Muscle layer of colon (tissue), 2 donors: ENCODE data around the gene CUTA.
"Not testable (repeated sequence)": the region's sequence is repeated elsewhere in the genome, so short reads cannot be mapped to it uniquely, and the experiment has no call there.

Source experiments
- H3K27ac ChIP-seq: one replicate; pipeline ENCODE4 v1.7.0; 2013; ENCODE audit warnings: low read depth, mild to moderate bottlenecking, low read length, moderate library complexity
- H3K27me3 ChIP-seq, 2 donors: one replicate each; pipeline ENCODE4 v1.7.0; 2013; ENCODE audit warnings: low read length in 2 of 2, mild to moderate bottlenecking in 2 of 2; ENCODE audit not compliant: insufficient read depth in 2 of 2, control insufficient read depth in 1 of 2
- H3K36me3 ChIP-seq: one replicate; pipeline ENCODE4 v1.7.0; 2013; ENCODE audit warnings: mild to moderate bottlenecking, low read length; ENCODE audit not compliant: insufficient read depth
- H3K4me1 ChIP-seq: one replicate; pipeline ENCODE4 v1.7.0; 2013; ENCODE audit warnings: mild to moderate bottlenecking, low read length; ENCODE audit not compliant: insufficient read depth
- H3K4me3 ChIP-seq, 2 donors: one replicate each; pipeline ENCODE4 v1.7.0; 2013; ENCODE audit warnings: low read length in 2 of 2, low read depth in 1 of 2, mild to moderate bottlenecking in 1 of 2, moderate library complexity in 1 of 2
- H3K9ac ChIP-seq: one replicate; pipeline ENCODE4 v1.7.0; 2013; ENCODE audit warnings: low read length
- H3K9me3 ChIP-seq: one replicate; pipeline ENCODE4 v1.7.0; 2013; ENCODE audit warnings: mild to moderate bottlenecking, low read length
- donor health status: abdominal sarcoma.
- donor health status: Adenocarcinoma of cecum.

Gene CUTA

DNA sequence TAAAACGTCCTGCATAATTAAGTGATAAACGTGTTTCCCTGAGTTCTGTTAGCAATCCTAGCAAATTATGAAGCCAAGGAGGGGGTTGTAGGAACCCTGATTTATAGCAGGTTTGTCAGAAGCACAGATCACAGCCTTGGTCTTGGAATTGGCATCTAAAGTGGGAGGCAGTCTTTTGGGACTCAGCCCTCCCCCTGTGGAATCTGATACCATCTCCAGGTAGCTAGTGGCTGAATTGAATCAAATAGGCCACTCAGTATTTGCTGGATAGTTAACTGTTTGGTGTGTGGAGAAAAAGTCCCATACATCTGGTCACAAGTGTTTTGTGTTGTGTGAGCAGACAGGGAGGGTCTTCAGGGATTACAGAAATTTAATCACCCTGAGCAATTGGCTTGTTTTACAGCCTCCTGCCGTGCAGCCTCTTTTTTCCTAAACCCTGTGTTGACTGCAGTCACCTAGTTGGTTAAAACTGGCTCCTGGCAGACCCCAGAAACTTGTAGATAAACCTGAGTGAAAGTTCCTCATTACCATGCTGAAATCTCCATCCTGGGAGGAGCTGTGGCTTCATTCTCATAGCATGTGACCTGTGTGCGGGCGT lies 45.3 kb downstream of the CUTA start:
- H3K27ac ChIP-seq = no peak overlapping the region

DNA sequence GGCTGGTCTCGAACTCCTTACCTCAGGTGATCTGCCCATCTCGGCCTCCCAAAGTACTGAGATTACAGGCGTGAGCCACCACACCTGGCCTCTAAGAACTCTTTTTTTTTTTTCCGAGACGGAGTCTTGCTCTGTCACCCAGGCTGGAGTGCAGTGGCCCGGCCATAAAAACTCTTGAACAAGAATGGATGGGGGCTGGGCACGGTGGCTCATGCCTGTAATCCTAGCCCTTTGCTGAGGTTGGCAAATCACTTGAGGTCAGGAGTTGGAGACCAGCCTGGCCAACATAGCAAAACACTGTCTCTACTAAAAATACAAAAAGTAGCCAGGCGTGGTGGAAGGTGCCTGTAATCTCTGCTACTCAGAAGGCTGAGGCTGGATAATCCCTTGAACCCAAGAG lies 46.0 kb downstream of the CUTA start:
- not testable (repeated sequence) for H3K36me3 ChIP-seq, H3K9ac ChIP-seq, H3K27ac ChIP-seq, H3K9me3 ChIP-seq, H3K4me3 ChIP-seq, H3K27me3 ChIP-seq
- peaks cover 17% of the 10 kb centered on the region for H3K4me1 ChIP-seq

More for the DNA sequence above, 45.3 kb downstream of the CUTA start:
- no peaks in the 10 kb centered on the region for H3K9me3 ChIP-seq
- no peak overlapping the region for H3K9ac ChIP-seq
- H3K4me1 ChIP-seq = peaks cover 17% of the 10 kb centered on the region
- H3K4me3 ChIP-seq = no peak overlapping the region
- H3K27me3 ChIP-seq = no peaks in the 10 kb centered on the region
- no peaks in the 10 kb centered on the region for H3K36me3 ChIP-seq

DNA sequence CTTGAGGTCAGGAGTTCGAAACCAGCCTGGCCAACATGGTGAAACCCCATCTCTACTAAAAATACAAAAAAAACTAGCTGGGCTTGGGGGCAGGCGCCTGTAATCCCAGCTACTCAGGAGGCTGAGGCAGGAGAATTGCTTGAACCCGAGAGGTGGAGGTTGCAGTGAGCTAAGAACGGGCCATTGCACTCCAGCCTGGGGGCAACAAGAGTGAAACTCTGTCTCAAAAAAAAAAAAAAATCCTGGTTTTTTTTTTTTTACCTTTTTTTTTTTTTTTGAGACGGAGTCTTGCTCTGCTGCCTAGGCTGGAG lies 50.2 kb downstream of the CUTA start:
- not testable (repeated sequence) for H3K9me3 ChIP-seq, H3K4me3 ChIP-seq, H3K9ac ChIP-seq, H3K27ac ChIP-seq, H3K36me3 ChIP-seq, H3K27me3 ChIP-seq, H3K4me1 ChIP-seq

DNA sequence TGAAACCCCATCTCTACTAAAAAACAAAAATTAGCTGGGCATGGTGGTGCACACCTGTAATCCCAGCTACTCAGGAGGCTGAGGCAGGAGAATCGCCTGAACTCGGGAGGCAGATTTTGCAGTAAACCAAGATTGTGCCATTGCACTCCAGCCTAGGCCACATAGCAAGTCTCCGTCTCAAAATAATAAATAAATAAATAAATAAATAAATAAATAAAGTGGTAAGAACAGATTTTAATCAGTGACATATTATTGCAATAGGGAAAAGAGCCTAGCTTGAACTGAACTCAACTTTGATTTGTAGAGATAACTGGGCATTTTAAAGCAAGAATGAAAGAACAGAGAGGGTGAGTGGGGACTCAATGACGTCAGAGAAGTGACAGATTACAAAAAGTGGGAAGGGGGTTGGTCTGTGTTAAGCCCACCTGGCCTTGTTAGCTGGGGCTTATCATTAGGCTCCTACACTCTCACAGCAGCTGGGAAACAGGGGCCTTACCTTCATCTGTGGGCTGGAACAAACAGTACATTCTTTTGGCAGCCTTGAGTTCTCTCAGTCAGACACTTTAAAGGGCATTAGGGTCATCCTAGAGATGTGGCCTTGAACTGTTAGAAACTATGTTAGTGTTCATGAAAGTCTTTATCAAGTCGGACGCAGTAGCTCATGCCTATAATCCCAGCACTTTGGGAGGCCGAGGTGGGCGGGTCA lies 50.7 kb downstream of the CUTA start:
- Histone ChIP-seq H3K9ac (no peak overlapping the region), H3K27me3 (no peaks in the 10 kb centered on the region), H3K27ac (no peak overlapping the region), H3K36me3 (no peaks in the 10 kb centered on the region), H3K4me1 (no peaks in the 10 kb centered on the region), H3K9me3 (no peaks in the 10 kb centered on the region), H3K4me3 (no peak overlapping the region)
